ENCODE measurements around the gene TMEM243. TPM values are rescaled to one million over a fixed set of nuclear protein-coding genes. Genes with fewer than 3 reads are reported as not detected.

Gene TMEM243
- total and polyA plus RNA-seq, 2 donors (not counting 3 experiments of a cell fraction or from before 2014, with no cell fraction given): 26.9 to 28.8 TPM

GRCh38 chr7:87210506-87210905, 9.0 kb downstream of the TMEM243 start:
- no TSS peak for BruUV-seq (replicated peaks)
- ChIA-PET CTCF (no interaction called here), POLR2A (no interaction called here)
- FAIRE-seq: no peak
- dilution Hi-C loops (cut with MboI; ENCODE audit: extremely low pct_ligation_motif_present, low sequenced_read_pairs): no loop called here
- Histone ChIP-seq H3K4me3 (replicated peaks in 1 of 3; ENCODE audit: insufficient read depth in 1 of 3, low read depth in 1 of 3, low read length in 3 of 3) (no peak overlapping the region), H3K4me2 (ENCODE audit: insufficient read depth, low read length) (no peak overlapping the region), H3K4me1 (ENCODE audit: control insufficient read depth, extremely low read depth, insufficient read depth, low read length) (no peaks in the 10 kb centered on the region), H3K36me3 (ENCODE audit: control insufficient read depth in 2 of 2, extremely low read depth in 1 of 2, insufficient read depth in 2 of 2, low read length in 2 of 2) (no peaks in the 10 kb centered on the region), H3K79me2 (ENCODE audit: control insufficient read depth, insufficient read depth, low read length) (peaks cover 59% of the 10 kb centered on the region), H3K9me1 (replicated peaks; ENCODE audit: control insufficient read depth, extremely low read depth, insufficient read depth, low read length) (no peaks in the 10 kb centered on the region), H3K27ac (ENCODE audit: insufficient read depth, low read depth, low read length) (no peak overlapping the region), H3K9ac (replicated peaks; ENCODE audit: extremely low read depth, insufficient read depth, low read length) (no peak overlapping the region), H3K9me3 (replicated peaks; ENCODE audit: control insufficient read depth, insufficient read depth, low read length) (no peaks in the 10 kb centered on the region), H4K20me1 (replicated peaks; ENCODE audit: control insufficient read depth, extremely low read depth, insufficient read depth, low read length) (no peaks in the 10 kb centered on the region), H3K27me3 (ENCODE audit: control insufficient read depth in 2 of 2, insufficient read depth in 2 of 2, low read length in 2 of 2) (no peaks in the 10 kb centered on the region), H2AFZ (ENCODE audit: low read depth, low read length) (no peak overlapping the region)
- no peak for TF ChIP-seq MAX (IDR thresholded peaks at IDR 0.05; ENCODE audit: insufficient read depth, insufficient read length)
- no peak for DNase-seq (ENCODE audit: low read depth, low spot score)
- intact Hi-C loops (cut with micrococcal nuclease): no loop called here

GRCh38 chr7:87209295-87209924, 10.1 kb downstream of the TMEM243 start:
- dilution Hi-C loops (cut with MboI; ENCODE audit: extremely low pct_ligation_motif_present, low sequenced_read_pairs): no loop called here
- FAIRE-seq: no peak

More at GRCh38 chr7:87209295-87209924, 10.1 kb downstream of the TMEM243 start:
- TF ChIP-seq MYC (IDR thresholded peaks at IDR 0.05; ENCODE audit: low read depth, low read length): no peak
- no peak for TF ChIP-seq EZH2 (IDR thresholded peaks at IDR 0.05; ENCODE audit: borderline replicate concordance, low read depth, low read length, severe bottlenecking)
- TF ChIP-seq CTCF (IDR thresholded peaks at IDR 0.05; ENCODE audit: extremely low read depth in 1 of 2, insufficient read depth in 1 of 2, low read depth in 1 of 2, low read length in 2 of 2): no peak
- no peak for TF ChIP-seq JUN (IDR thresholded peaks at IDR 0.05; ENCODE audit: borderline replicate concordance, insufficient read depth, insufficient read length, low read depth)
- no peak for TF ChIP-seq MAX (IDR thresholded peaks at IDR 0.05; ENCODE audit: insufficient read depth, insufficient read length)
- TF ChIP-seq FOS (IDR thresholded peaks at IDR 0.05; ENCODE audit: borderline replicate concordance, insufficient read depth, low read length): no peak
- no peak for TF ChIP-seq GATA2 (IDR thresholded peaks at IDR 0.05; ENCODE audit: insufficient read depth, insufficient read length, low read depth, low read length)
- ChIA-PET POLR2A (interaction anchor here (0.8 kb wide), 1 partner anchor 8 kb away, joined by 12 read pairs; no protein-coding TSS in a partner anchor), CTCF (no interaction called here)
- Histone ChIP-seq H3K9me1 (replicated peaks; ENCODE audit: control insufficient read depth, extremely low read depth, insufficient read depth, low read length) (no peaks in the 10 kb centered on the region), H3K4me1 (ENCODE audit: control insufficient read depth, extremely low read depth, insufficient read depth, low read length) (no peaks in the 10 kb centered on the region), H4K20me1 (replicated peaks; ENCODE audit: control insufficient read depth, extremely low read depth, insufficient read depth, low read length) (no peaks in the 10 kb centered on the region), H3K9me3 (replicated peaks; ENCODE audit: control insufficient read depth, insufficient read depth, low read length) (no peaks in the 10 kb centered on the region), H3K79me2 (ENCODE audit: control insufficient read depth, insufficient read depth, low read length) (peaks cover 59% of the 10 kb centered on the region), H2AFZ (ENCODE audit: low read depth, low read length) (no peak overlapping the region), H3K4me2 (ENCODE audit: insufficient read depth, low read length) (no peak overlapping the region), H3K27me3 (ENCODE audit: control insufficient read depth in 2 of 2, insufficient read depth in 2 of 2, low read length in 2 of 2) (no peaks in the 10 kb centered on the region), H3K36me3 (ENCODE audit: control insufficient read depth in 2 of 2, extremely low read depth in 1 of 2, insufficient read depth in 2 of 2, low read length in 2 of 2) (peaks cover 0 to 2% of the 10 kb centered on the region in 2 experiments), H3K9ac (replicated peaks; ENCODE audit: extremely low read depth, insufficient read depth, low read length) (no peak overlapping the region), H3K27ac (ENCODE audit: insufficient read depth, low read depth, low read length) (no peak overlapping the region), H3K4me3 (replicated peaks in 1 of 3; ENCODE audit: insufficient read depth in 1 of 3, low read depth in 1 of 3, low read length in 3 of 3) (no peak overlapping the region)
- BruUV-seq (replicated peaks): no TSS peak
- intact Hi-C loops (cut with micrococcal nuclease): no loop called here
- no peak for DNase-seq (ENCODE audit: low read depth, low spot score)

Data from endothelial cell of umbilical vein (primary cell).